ENCODE measurements around the gene SLC9B1.

- TF ChIP-seq, protein P1, sequence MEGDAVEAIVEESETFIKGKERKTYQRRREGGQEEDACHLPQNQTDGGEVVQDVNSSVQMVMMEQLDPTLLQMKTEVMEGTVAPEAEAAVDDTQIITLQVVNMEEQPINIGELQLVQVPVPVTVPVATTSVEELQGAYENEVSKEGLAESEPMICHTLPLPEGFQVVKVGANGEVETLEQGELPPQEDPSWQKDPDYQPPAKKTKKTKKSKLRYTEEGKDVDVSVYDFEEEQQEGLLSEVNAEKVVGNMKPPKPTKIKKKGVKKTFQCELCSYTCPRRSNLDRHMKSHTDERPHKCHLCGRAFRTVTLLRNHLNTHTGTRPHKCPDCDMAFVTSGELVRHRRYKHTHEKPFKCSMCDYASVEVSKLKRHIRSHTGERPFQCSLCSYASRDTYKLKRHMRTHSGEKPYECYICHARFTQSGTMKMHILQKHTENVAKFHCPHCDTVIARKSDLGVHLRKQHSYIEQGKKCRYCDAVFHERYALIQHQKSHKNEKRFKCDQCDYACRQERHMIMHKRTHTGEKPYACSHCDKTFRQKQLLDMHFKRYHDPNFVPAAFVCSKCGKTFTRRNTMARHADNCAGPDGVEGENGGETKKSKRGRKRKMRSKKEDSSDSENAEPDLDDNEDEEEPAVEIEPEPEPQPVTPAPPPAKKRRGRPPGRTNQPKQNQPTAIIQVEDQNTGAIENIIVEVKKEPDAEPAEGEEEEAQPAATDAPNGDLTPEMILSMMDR (IDR thresholded peaks at IDR 0.05; ENCODE audit: low read depth, low read length), result no peak
- TF ChIP-seq EZH2phosphoT487 (IDR thresholded peaks at IDR 0.05; ENCODE audit: low read depth), result no peak
These were observed 16.7 kb upstream of the SLC9B1 start for GRCh38 chr4:103036169-103036568.
